NK-92 (cell line): ENCODE measurements around the gene CYB561D1.

Experiments used
- DNase-seq: peaks from one replicate; lab custom pipeline; 2025; ENCODE audit not compliant: unreplicated experiment; lab: John Stamatoyannopoulos, UW

The CYB561D1 gene

GRCh38 chr1:109546311-109547109, 52.6 kb downstream of the CYB561D1 start:
- peak; percentile 42 for DNase-seq

- DNase-seq, result no peak
Observed at GRCh38 chr1:109547463-109548320, 53.8 kb downstream of the CYB561D1 start.

- peak; percentile 85 for DNase-seq
Observed at GRCh38 chr1:109548321-109549267, 54.7 kb downstream of the CYB561D1 start, which contains the start of gene GNAI3. GNAI3 (plus strand) TSS chr1:109548615; CDS start chr1:109548721, 106 bp downstream.
